Stimulated activated CD4-positive, alpha-beta T cell treated with anti-CD3 and anti-CD28 coated beads, Interleukin-4, amount 100 ng/mL, for 1 hour (primary cell): ENCODE measurements around the gene AGO3.
"Not testable (repeated sequence)": the region's sequence is repeated elsewhere in the genome, so short reads cannot be mapped to it uniquely, and the experiment has no call there.

Experiments used
- DNase-seq: peaks from one replicate; pipeline ENCODE4 v3.0.0-alpha.2; 2020

AGO3 gene

GRCh38 chr1:36014722-36015220 is 83.9 kb downstream of the AGO3 start:
- DNase-seq: no peak

GRCh38 chr1:36016686-36017085 is 85.8 kb downstream of the AGO3 start:
- DNase-seq: no peak

- DNase-seq: no peak
These were observed 92.3 kb downstream of the AGO3 start for GRCh38 chr1:36023098-36023769.

GRCh38 chr1:36024024-36024423 is 93.1 kb downstream of the AGO3 start:
- DNase-seq: not testable (repeated sequence)

- DNase-seq: no peak
These were observed 93.9 kb downstream of the AGO3 start for GRCh38 chr1:36024847-36025246.

GRCh38 chr1:36027766-36028165 is 96.9 kb downstream of the AGO3 start:
- no peak for DNase-seq

- DNase-seq: no peak
These were observed 100.5 kb downstream of the AGO3 start for GRCh38 chr1:36031441-36031840.

- no peak for DNase-seq
These were observed 103.8 kb downstream of the AGO3 start for GRCh38 chr1:36034692-36035091.

- DNase-seq: no peak
These were observed 104.2 kb downstream of the AGO3 start for GRCh38 chr1:36035154-36035553.

- no peak for DNase-seq
These were observed 109.3 kb downstream of the AGO3 start for GRCh38 chr1:36040238-36040637.

GRCh38 chr1:36051821-36052220 is 120.9 kb downstream of the AGO3 start:
- DNase-seq: no peak

GRCh38 chr1:36053978-36054377 is 123.1 kb downstream of the AGO3 start:
- no peak for DNase-seq

GRCh38 chr1:36055706-36056105 is 124.8 kb downstream of the AGO3 start:
- no peak for DNase-seq

- DNase-seq: no peak
These were observed 131.4 kb downstream of the AGO3 start for GRCh38 chr1:36062315-36062714.

- no peak for DNase-seq
These were observed 137.0 kb downstream of the AGO3 start for GRCh38 chr1:36067871-36068270.

GRCh38 chr1:36068866-36069265 is 138.0 kb downstream of the AGO3 start:
- no peak for DNase-seq

GRCh38 chr1:36070349-36070748 is 139.4 kb downstream of the AGO3 start:
- DNase-seq: no peak

GRCh38 chr1:36076979-36077573 is 146.2 kb downstream of the AGO3 start:
- no peak for DNase-seq

GRCh38 chr1:36080236-36080635 is 149.3 kb downstream of the AGO3 start:
- no peak for DNase-seq

- no peak for DNase-seq
These were observed 149.9 kb downstream of the AGO3 start for GRCh38 chr1:36080801-36081200.

- no peak for DNase-seq
These were observed 151.1 kb downstream of the AGO3 start for GRCh38 chr1:36081926-36082485.

- DNase-seq: no peak
These were observed 152.3 kb downstream of the AGO3 start for GRCh38 chr1:36083219-36083618.

- no peak for DNase-seq
These were observed 153.0 kb downstream of the AGO3 start, which contains the start of gene TEKT2 for GRCh38 chr1:36083635-36084496. Gene TEKT2, plus strand, starts transcription at chr1:36084094. Its CDS starts 828 bp downstream, at chr1:36084922.
